AG09309 (cell line): ENCODE results near the gene INSYN2B.

Experiments
- DNase-seq: peaks from one replicate; pipeline ENCODE4 v3.0.0-alpha.2; 2010; ENCODE audit warnings: low read depth
- H3K4me3 ChIP-seq: 2 replicates; pipeline ENCODE4 v1.5.1; 2011; ENCODE audit warnings: mild to moderate bottlenecking, low read depth, low read length, moderate library complexity; ENCODE audit not compliant: control insufficient read depth
- TF ChIP-seq, protein P1 (sequence below): IDR thresholded peaks from 2 replicates; pipeline ENCODE4 v1.5.1; 2011; ENCODE audit warnings: mild to moderate bottlenecking, low read depth, low read length, inconsistent platforms; ENCODE audit not compliant: insufficient read depth, control insufficient read depth; ENCODE audit errors: missing control alignments

INSYN2B gene

DNA sequence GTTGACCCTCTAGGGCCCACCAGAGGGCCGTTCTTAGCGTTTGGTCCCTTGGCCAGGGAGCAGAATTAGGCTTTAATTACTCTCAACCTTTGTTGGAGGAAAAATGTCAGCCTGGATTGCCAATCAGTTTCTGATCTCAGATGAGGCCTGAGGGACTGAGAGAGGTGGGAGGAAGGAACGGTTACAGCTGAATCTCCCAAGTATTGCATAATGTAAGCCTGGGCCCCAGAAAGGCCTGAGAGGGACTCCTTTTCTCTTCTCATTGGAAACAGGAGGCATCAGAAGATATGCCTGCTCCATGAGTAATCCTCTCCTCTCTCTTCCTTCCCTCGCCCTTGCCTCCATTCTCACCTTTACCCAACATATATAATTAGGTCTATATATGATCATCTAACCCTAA, 105.7 kb downstream of the INSYN2B start:
- TF ChIP-seq, protein P1, sequence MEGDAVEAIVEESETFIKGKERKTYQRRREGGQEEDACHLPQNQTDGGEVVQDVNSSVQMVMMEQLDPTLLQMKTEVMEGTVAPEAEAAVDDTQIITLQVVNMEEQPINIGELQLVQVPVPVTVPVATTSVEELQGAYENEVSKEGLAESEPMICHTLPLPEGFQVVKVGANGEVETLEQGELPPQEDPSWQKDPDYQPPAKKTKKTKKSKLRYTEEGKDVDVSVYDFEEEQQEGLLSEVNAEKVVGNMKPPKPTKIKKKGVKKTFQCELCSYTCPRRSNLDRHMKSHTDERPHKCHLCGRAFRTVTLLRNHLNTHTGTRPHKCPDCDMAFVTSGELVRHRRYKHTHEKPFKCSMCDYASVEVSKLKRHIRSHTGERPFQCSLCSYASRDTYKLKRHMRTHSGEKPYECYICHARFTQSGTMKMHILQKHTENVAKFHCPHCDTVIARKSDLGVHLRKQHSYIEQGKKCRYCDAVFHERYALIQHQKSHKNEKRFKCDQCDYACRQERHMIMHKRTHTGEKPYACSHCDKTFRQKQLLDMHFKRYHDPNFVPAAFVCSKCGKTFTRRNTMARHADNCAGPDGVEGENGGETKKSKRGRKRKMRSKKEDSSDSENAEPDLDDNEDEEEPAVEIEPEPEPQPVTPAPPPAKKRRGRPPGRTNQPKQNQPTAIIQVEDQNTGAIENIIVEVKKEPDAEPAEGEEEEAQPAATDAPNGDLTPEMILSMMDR, result no peak
- no peak for DNase-seq

DNA sequence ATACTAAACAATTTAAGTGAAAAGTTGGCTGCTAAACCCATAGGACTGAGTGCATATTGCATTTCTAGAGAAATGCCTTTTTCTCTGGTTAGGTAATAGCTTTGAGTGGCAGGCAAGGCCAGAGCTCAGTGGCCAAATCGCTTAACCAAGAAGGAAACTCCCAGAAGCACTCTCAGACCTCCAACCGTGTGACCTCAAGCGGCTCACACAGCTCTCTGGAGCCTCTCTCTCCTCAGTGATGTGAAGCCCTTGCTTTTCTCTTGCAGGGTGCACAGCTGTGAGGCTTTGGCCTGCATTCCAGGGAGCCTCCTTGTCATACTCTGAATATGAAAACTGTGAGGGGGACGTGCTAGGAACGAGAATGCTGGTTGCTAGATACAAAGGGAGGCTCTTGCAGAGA, 106.7 kb downstream of the INSYN2B start:
- TF ChIP-seq, protein P1, result no peak
- H3K4me3 ChIP-seq, result no peak overlapping the region
- DNase-seq, result no peak

More for the DNA sequence above, 105.7 kb downstream of the INSYN2B start:
- no peak overlapping the region for H3K4me3 ChIP-seq

DNA sequence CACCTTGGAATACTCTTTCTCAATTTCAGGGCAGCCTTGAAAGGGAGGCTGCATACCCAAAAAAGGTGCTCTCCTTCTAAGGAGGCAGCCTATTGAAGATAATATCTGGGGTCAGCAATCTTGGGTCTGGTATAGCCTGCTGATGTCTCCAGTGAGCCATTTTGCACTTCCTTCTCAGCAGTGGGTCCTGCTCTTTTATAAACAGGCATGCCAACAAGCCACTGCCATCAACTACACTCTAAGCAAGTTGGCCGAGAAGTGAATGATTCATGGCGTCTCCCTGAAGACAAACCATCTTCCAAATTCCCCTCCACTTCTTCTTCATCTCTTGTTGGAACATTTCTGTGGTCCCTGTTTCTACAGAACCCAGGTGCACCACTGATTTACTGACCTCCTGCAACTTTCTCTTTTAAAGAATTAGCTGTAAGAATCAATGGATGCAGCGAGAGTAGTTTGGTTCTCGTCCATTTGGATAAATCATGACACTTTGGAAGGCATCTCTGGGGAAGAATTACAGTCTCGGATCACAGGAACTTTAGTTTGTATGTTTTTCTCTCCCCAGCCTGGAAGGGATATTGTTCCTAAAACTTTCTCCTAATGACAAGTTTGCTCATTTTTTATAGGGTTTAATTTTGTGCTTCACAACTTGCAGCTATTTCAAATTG, 108.3 kb downstream of the INSYN2B start:
- TF ChIP-seq, protein P1, result no peak
- no peak overlapping the region for H3K4me3 ChIP-seq
- no peak for DNase-seq

DNA sequence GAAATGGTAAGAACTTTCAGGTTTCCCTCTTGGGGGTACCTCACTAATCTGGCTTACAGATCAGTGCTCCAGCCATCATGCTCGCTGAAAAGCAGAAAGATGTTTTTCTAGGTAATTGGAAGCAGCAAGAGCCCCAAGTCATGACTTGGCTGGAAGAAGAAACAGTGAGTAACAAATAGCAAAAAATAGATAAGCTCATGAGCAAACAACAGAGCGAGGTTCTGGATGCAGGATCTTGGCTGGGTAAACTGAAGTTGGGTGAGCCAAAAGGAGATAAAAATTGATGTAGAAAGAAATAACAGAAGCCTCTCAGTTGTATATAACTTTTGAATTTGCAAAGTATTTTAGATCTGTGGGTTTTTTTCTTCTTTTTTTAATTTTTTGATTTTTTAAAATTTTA, 110.1 kb downstream of the INSYN2B start:
- DNase-seq, result no peak
- no peak overlapping the region for H3K4me3 ChIP-seq
- TF ChIP-seq, protein P1, result no peak

DNA sequence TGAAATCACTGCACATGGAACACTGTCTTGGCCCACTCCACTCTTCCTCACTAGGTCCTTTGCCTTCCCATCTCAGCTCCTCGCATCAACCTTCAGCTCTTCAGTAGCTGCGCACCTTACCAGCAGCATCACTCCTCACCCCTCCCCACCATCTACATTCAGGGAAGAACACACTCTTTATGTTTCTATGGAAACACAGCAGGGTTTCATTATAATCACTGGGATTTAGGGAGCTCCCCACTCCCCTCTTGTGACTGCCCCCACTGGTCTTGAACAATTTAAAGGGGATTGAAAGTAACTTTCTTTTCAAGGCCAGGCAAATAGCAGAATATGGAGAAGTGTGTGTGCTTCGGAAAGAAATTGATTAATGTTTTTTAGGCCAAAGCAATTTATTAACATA, 111.2 kb downstream of the INSYN2B start:
- H3K4me3 ChIP-seq, result no peak overlapping the region
- TF ChIP-seq, protein P1, result no peak
- DNase-seq, result no peak

DNA sequence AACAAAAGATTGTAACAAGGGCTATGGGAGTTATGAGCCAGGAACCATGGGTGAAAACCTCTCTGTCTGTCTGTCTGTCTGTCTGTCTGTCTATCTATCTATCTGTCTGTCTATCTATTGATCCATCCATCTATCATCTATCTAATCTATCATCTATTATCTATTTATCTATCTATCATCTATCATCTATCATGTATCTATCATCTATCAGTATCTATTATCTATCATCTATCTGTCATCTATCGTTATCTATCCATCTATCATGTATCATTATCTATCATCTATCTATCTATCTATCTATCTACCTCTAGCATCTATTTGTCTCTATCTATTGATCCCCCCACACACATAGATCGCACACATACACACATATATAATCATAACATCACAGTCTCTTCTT, 112.9 kb downstream of the INSYN2B start:
- no peak for DNase-seq
- TF ChIP-seq, protein P1, result no peak

DNA sequence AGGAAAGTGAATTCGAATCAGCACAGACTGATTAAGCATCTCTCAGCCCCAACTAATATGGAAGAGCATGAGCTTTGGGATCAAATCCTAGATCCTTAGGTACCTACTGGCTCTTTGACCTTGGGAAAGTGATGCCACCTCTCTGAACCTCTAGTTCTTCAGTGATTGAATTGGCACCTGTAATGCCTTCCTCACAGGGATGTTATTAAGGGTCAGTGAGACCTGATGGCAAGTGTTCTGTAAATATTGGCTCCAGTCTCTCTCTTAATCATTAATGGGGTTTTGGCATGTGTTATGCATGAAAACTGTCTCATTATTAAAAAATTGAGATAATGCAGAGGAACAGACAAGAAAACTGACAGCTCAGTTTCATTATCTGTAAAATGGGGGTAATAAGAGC, 115.8 kb downstream of the INSYN2B start:
- DNase-seq, result no peak
- TF ChIP-seq, protein P1, result no peak
- no peak overlapping the region for H3K4me3 ChIP-seq

More for the DNA sequence above, 112.9 kb downstream of the INSYN2B start:
- no peak overlapping the region for H3K4me3 ChIP-seq
